OCI-LY3 (cell line): ENCODE results near the gene MAGIX.

ENCODE experiments used
- CTCF ChIP-seq: fragments of 200-600, 300-600 bp; sonication (generic); IDR thresholded peaks from 2 replicates; pipeline ENCODE4 v1.5.1; 2014; ENCODE audit warnings: antibody characterized with exemption, low read length, low read depth
- EZH2phosphoT487 ChIP-seq: fragments of 200-600 bp; shearing (Covaris generic); IDR thresholded peaks from 2 replicates; pipeline ENCODE4 v1.6.1; 2018; ENCODE audit warnings: antibody characterized with exemption, mixed run types, low read depth

GRCh38 chrX:49212861-49213260 lies 50.3 kb downstream of the MAGIX start:
- TF ChIP-seq CTCF (no peak), EZH2phosphoT487 (no peak)
